Endothelial cell of umbilical vein (primary cell): ENCODE measurements around the gene MAML3.

ENCODE experiments used
- CTCF ChIP-seq, 2 donors: IDR thresholded peaks; 1 replicate in 1 of 2; 2 replicates in 1 of 2; pipeline ENCODE4 v1.5.1; 2011; ENCODE audit warnings: low read length in 2 of 2, mild to moderate bottlenecking in 2 of 2, moderate library complexity in 2 of 2, control low read depth in 1 of 2, inconsistent platforms in 1 of 2, low read depth in 1 of 2; ENCODE audit not compliant: insufficient read depth in 1 of 2; ENCODE audit errors: extremely low read depth in 1 of 2
- EZH2 ChIP-seq: IDR thresholded peaks from 2 replicates; pipeline ENCODE4 v1.6.1; 2012; ENCODE audit warnings: borderline replicate concordance, low read depth, mild to moderate bottlenecking, moderate library complexity, low read length, inconsistent platforms; ENCODE audit not compliant: severe bottlenecking
- POLR2A ChIP-seq: IDR thresholded peaks from 2 replicates; pipeline ENCODE4 v1.6.1; 2012; ENCODE audit warnings: low read depth, mild to moderate bottlenecking, control low read depth, low read length

- no peak for TF ChIP-seq CTCF (IDR thresholded peaks at IDR 0.05; ENCODE audit: extremely low read depth in 1 of 2, insufficient read depth in 1 of 2, low read depth in 1 of 2, low read length in 2 of 2)
- no peak for TF ChIP-seq EZH2
- no peak for TF ChIP-seq POLR2A
These were observed 306.0 kb downstream of the MAML3 start for GRCh38 chr4:139848028-139848427.
